T-helper 2 cell treated with Interferon-gamma antibody and Interleukin-4, amounts not matched to agents 5 μg/mL and 100 μg/mL, for 36 hours (primary cell): ENCODE results near the gene BEX5.

ENCODE experiments used
- DNase-seq: peaks from one replicate; pipeline ENCODE4 v3.0.0; 2021; ENCODE audit warnings: low spot score
- H3K27ac Mint-ChIP-seq: one replicate; pipeline ENCODE4 v1.8.0; 2021; ENCODE audit warnings: mild to moderate bottlenecking, mixed read lengths
- H3K27me3 Mint-ChIP-seq: one replicate; pipeline ENCODE4 v1.8.0; 2021; ENCODE audit warnings: low read depth, mixed read lengths
- H3K36me3 Mint-ChIP-seq: one replicate; pipeline ENCODE4 v1.8.0; 2021; ENCODE audit warnings: low read depth, mixed read lengths
- H3K4me1 Mint-ChIP-seq: one replicate; pipeline ENCODE4 v1.8.0; 2021; ENCODE audit warnings: low read depth, mixed read lengths
- H3K4me3 Mint-ChIP-seq: one replicate; pipeline ENCODE4 v1.8.0; 2022; ENCODE audit warnings: mild to moderate bottlenecking, moderate library complexity, mixed read lengths
- H3K9me3 Mint-ChIP-seq: one replicate; pipeline ENCODE4 v1.8.0; 2021; ENCODE audit warnings: mixed read lengths

The BEX5 gene

GRCh38 chrX:102115748-102116147 is 40.0 kb downstream of the BEX5 start:
- Mint-ChIP-seq H3K4me3 (no peak overlapping the region), H3K36me3 (no peaks in the 10 kb centered on the region), H3K27me3 (peaks cover 2% of the 10 kb centered on the region), H3K9me3 (no peaks in the 10 kb centered on the region), H3K4me1 (no peaks in the 10 kb centered on the region), H3K27ac (no peak overlapping the region)
- no peak for DNase-seq

GRCh38 chrX:102113367-102113766 is 42.4 kb downstream of the BEX5 start:
- no peak overlapping the region for H3K4me3 Mint-ChIP-seq
- no peak overlapping the region for H3K27ac Mint-ChIP-seq
- H3K36me3 Mint-ChIP-seq, result no peaks in the 10 kb centered on the region
- H3K27me3 Mint-ChIP-seq, result peaks cover 2% of the 10 kb centered on the region
- H3K4me1 Mint-ChIP-seq, result no peaks in the 10 kb centered on the region
- no peak for DNase-seq
- H3K9me3 Mint-ChIP-seq, result no peaks in the 10 kb centered on the region
